Measurements from ENCODE around the gene EFCAB9.

EFCAB9 gene

DNA sequence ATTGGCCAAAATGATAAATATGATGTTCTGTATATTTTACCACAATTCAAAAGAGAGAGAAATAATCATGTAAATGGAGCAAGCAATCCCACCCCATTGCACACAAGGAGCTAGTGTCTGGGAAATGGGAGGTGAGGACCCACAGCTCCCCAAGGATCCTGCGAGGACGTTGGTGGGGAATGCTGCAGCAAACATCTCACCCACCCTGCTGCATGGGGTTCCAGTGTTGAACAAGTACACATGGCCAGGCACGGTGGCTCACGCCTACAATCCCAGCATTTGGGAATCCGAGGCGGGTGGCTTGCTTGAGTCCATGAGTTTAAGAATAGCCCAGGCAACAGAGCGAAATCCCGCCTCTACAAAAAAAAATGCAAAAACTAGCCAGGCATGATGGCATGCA, 35.0 kb upstream of the EFCAB9 start:
- H3K27ac ChIP-seq (replicated peaks) = no peak overlapping the region
- TF ChIP-seq GABPA (IDR thresholded peaks at IDR 0.05; ENCODE audit: low read depth) (no peak), POLR2AphosphoS5 (IDR thresholded peaks at IDR 0.05; ENCODE audit: low read depth) (no peak), SPI1 (IDR thresholded peaks at IDR 0.05; ENCODE audit: borderline replicate concordance, low read depth) (no peak)
- TF ChIP-seq, protein P1, sequence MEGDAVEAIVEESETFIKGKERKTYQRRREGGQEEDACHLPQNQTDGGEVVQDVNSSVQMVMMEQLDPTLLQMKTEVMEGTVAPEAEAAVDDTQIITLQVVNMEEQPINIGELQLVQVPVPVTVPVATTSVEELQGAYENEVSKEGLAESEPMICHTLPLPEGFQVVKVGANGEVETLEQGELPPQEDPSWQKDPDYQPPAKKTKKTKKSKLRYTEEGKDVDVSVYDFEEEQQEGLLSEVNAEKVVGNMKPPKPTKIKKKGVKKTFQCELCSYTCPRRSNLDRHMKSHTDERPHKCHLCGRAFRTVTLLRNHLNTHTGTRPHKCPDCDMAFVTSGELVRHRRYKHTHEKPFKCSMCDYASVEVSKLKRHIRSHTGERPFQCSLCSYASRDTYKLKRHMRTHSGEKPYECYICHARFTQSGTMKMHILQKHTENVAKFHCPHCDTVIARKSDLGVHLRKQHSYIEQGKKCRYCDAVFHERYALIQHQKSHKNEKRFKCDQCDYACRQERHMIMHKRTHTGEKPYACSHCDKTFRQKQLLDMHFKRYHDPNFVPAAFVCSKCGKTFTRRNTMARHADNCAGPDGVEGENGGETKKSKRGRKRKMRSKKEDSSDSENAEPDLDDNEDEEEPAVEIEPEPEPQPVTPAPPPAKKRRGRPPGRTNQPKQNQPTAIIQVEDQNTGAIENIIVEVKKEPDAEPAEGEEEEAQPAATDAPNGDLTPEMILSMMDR (IDR thresholded peaks at IDR 0.05; ENCODE audit: insufficient read depth, low read length) = no peak
- TF ChIP-seq, protein P2, sequence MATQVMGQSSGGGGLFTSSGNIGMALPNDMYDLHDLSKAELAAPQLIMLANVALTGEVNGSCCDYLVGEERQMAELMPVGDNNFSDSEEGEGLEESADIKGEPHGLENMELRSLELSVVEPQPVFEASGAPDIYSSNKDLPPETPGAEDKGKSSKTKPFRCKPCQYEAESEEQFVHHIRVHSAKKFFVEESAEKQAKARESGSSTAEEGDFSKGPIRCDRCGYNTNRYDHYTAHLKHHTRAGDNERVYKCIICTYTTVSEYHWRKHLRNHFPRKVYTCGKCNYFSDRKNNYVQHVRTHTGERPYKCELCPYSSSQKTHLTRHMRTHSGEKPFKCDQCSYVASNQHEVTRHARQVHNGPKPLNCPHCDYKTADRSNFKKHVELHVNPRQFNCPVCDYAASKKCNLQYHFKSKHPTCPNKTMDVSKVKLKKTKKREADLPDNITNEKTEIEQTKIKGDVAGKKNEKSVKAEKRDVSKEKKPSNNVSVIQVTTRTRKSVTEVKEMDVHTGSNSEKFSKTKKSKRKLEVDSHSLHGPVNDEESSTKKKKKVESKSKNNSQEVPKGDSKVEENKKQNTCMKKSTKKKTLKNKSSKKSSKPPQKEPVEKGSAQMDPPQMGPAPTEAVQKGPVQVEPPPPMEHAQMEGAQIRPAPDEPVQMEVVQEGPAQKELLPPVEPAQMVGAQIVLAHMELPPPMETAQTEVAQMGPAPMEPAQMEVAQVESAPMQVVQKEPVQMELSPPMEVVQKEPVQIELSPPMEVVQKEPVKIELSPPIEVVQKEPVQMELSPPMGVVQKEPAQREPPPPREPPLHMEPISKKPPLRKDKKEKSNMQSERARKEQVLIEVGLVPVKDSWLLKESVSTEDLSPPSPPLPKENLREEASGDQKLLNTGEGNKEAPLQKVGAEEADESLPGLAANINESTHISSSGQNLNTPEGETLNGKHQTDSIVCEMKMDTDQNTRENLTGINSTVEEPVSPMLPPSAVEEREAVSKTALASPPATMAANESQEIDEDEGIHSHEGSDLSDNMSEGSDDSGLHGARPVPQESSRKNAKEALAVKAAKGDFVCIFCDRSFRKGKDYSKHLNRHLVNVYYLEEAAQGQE (IDR thresholded peaks at IDR 0.05; ENCODE audit: insufficient replicate concordance, low read depth) = no peak
- no peaks in the 10 kb centered on the region for H3K27me3 ChIP-seq (ENCODE audit: insufficient read depth, poor library complexity, severe bottlenecking)
- no peak overlapping the region for H3K4me3 ChIP-seq (replicated peaks; ENCODE audit: insufficient read depth, low read length)
- no peak for DNase-seq (ENCODE audit: low read depth in 1 of 2, low spot score in 1 of 2)

DNA sequence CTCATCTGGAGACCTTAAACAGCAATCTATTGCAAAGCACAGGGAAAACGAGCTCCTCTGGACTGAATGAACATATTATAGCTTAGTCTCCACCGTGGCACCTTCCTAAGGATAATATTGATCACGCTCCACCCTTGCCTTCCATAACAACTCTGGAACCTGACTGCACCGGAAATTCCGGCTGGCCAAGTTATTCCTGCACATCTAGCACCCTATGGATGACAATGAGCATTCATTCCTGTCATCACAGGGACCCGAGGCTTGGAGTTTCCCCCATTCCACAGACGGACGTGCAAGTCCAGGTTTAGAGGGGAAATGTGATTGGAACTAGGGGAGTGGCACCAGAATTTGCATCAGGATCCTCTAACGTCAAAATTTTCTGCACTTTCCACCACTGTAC, 33.5 kb upstream of the EFCAB9 start:
- Histone ChIP-seq H3K27me3 (ENCODE audit: insufficient read depth, poor library complexity, severe bottlenecking) (no peaks in the 10 kb centered on the region), H3K4me3 (replicated peaks; ENCODE audit: insufficient read depth, low read length) (no peak overlapping the region), H3K27ac (replicated peaks) (no peak overlapping the region)
- no peak for DNase-seq (ENCODE audit: low read depth in 1 of 2, low spot score in 1 of 2)
- TF ChIP-seq POLR2AphosphoS5 (IDR thresholded peaks at IDR 0.05; ENCODE audit: low read depth) (no peak), SPI1 (IDR thresholded peaks at IDR 0.05; ENCODE audit: borderline replicate concordance, low read depth) (no peak), GABPA (IDR thresholded peaks at IDR 0.05; ENCODE audit: low read depth) (no peak)
- TF ChIP-seq, protein P2 (IDR thresholded peaks at IDR 0.05; ENCODE audit: insufficient replicate concordance, low read depth) = no peak
- TF ChIP-seq, protein P1 (IDR thresholded peaks at IDR 0.05; ENCODE audit: insufficient read depth, low read length) = no peak

DNA sequence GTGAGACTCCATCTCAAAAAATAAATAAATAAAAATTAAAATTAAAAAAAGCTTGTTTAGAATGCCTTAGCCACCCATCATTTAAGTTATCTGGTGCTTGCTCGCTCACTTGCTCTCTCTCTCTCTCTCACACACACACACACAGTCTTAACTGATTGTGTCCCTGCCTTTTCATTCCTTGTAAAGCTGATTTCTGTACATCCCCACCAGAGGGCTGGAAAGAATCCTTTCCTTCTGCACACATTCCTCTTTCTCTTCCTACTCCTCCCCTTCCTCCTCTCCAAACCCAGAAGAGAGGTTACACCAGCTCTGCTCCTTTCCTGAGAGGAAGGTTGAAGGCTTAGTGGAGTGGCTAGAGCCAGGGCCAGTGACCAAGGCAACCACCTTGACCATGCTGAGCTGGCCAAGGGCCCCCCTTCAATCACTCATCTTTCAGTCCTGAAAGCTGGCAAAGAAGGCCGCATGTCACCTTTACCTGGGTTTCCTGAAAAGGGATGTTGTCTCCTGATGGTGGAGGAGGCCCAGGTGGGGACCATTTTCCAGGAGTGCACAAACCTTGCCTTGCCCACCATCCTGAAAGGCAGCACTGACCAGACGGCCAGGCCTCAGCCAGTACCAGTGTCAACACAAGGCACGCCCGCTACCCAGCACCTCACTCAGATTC, 31.5 kb upstream of the EFCAB9 start:
- Histone ChIP-seq H3K27ac (replicated peaks) (no peak overlapping the region), H3K4me3 (replicated peaks; ENCODE audit: insufficient read depth, low read length) (no peak overlapping the region), H3K27me3 (ENCODE audit: insufficient read depth, poor library complexity, severe bottlenecking) (no peaks in the 10 kb centered on the region)
- TF ChIP-seq, protein P1 (IDR thresholded peaks at IDR 0.05; ENCODE audit: insufficient read depth, low read length) = no peak
- TF ChIP-seq POLR2AphosphoS5 (IDR thresholded peaks at IDR 0.05; ENCODE audit: low read depth) (no peak), SPI1 (IDR thresholded peaks at IDR 0.05; ENCODE audit: borderline replicate concordance, low read depth) (no peak), GABPA (IDR thresholded peaks at IDR 0.05; ENCODE audit: low read depth) (no peak)
- TF ChIP-seq, protein P2 (IDR thresholded peaks at IDR 0.05; ENCODE audit: insufficient replicate concordance, low read depth) = no peak
- DNase-seq (ENCODE audit: low read depth in 1 of 2, low spot score in 1 of 2) = no peak

All from HL-60 (cell line).